SK-N-SH treated with all-trans-retinoic acid at 6 μM for 48 hours (cell line): Measurements from ENCODE around the gene SLC8B1.

Experiments used
- ATAC-seq: fragments of 200-7000 bp; cut with Tn5 transposase; 3 replicates; pipeline ENCODE4 v1.9.1; 2020; ENCODE audit warnings: mild to moderate bottlenecking, moderate library complexity
- CSDC2 ChIP-seq: fragments of 250-450 bp; sonication (Bioruptor Pico); IDR thresholded peaks from 2 replicates; pipeline ENCODE4 v1.5.0; 2020; ENCODE audit warnings: mild to moderate bottlenecking, moderate library complexity
- ESRRG ChIP-seq: fragments of 250-450 bp; sonication (Bioruptor Pico); IDR thresholded peaks from 2 replicates; pipeline ENCODE4 v1.6.1; 2021; ENCODE audit warnings: mild to moderate bottlenecking
- GLIS3 ChIP-seq: fragments of 250-450 bp; sonication (Bioruptor Pico); IDR thresholded peaks from 2 replicates; pipeline ENCODE4 v1.5.0; 2020; ENCODE audit warnings: mild to moderate bottlenecking, moderate library complexity
- OSR1 ChIP-seq: fragments of 250-450 bp; sonication (Bioruptor Pico); IDR thresholded peaks from 2 replicates; pipeline ENCODE4 v1.8.0; 2022; ENCODE audit warnings: moderate library complexity, mild to moderate bottlenecking, inconsistent platforms
- PPARA ChIP-seq: fragments of 250-450 bp; sonication (Bioruptor Pico); IDR thresholded peaks from 2 replicates; pipeline ENCODE4 v1.5.0; 2020; ENCODE audit warnings: mild to moderate bottlenecking, borderline replicate concordance
- TCF4 ChIP-seq: fragments of 250-450 bp; sonication (Bioruptor Pico); IDR thresholded peaks from 2 replicates; pipeline ENCODE4 v1.8.0; 2021; ENCODE audit warnings: mild to moderate bottlenecking, moderate library complexity, borderline replicate concordance
- ZC3H10 ChIP-seq: fragments of 250-450 bp; sonication (Bioruptor Pico); IDR thresholded peaks from 2 replicates; pipeline ENCODE4 v1.5.1; 2021; ENCODE audit warnings: mild to moderate bottlenecking, moderate library complexity
- ZFP3 ChIP-seq: fragments of 250-450 bp; sonication (Bioruptor Pico); IDR thresholded peaks from 2 replicates; pipeline ENCODE4 v1.5.0; 2020; ENCODE audit warnings: mild to moderate bottlenecking, moderate library complexity
- ZNF565 ChIP-seq: fragments of 450-650 bp; formaldehyde crosslinking; conservative IDR thresholded peaks from 2 replicates; pipeline ENCODE4 v1.5.0; 2020; ENCODE audit warnings: low read depth, mild to moderate bottlenecking, moderate library complexity
- ZNF70 ChIP-seq: fragments of 450-650 bp; formaldehyde crosslinking; IDR thresholded peaks from 2 replicates; pipeline ENCODE4 v1.5.0; 2020; ENCODE audit warnings: mild to moderate bottlenecking, moderate library complexity
- TF ChIP-seq, protein P1 (sequence below): fragments of 250-450 bp; sonication (Bioruptor Pico); IDR thresholded peaks from 2 replicates; pipeline ENCODE4 v1.8.0; 2020; ENCODE audit warnings: mild to moderate bottlenecking, moderate library complexity, borderline replicate concordance
- TF ChIP-seq, protein P2 (sequence below): fragments of 250-450 bp; sonication (Bioruptor Pico); IDR thresholded peaks from 2 replicates; pipeline ENCODE4 v1.8.0; 2021; ENCODE audit warnings: low read depth, mild to moderate bottlenecking, moderate library complexity, borderline replicate concordance
- TF ChIP-seq, protein P3 (sequence below): fragments of 250-450 bp; sonication (Bioruptor Pico); IDR thresholded peaks from 2 replicates; pipeline ENCODE4 v1.5.0; 2020; ENCODE audit warnings: mild to moderate bottlenecking, moderate library complexity
- TF ChIP-seq, protein P4 (sequence below): fragments of 250-450 bp; sonication (Bioruptor Pico); IDR thresholded peaks from 2 replicates; pipeline ENCODE4 v1.5.1; 2020; ENCODE audit warnings: low read depth, mild to moderate bottlenecking, moderate library complexity

The SLC8B1 gene

DNA sequence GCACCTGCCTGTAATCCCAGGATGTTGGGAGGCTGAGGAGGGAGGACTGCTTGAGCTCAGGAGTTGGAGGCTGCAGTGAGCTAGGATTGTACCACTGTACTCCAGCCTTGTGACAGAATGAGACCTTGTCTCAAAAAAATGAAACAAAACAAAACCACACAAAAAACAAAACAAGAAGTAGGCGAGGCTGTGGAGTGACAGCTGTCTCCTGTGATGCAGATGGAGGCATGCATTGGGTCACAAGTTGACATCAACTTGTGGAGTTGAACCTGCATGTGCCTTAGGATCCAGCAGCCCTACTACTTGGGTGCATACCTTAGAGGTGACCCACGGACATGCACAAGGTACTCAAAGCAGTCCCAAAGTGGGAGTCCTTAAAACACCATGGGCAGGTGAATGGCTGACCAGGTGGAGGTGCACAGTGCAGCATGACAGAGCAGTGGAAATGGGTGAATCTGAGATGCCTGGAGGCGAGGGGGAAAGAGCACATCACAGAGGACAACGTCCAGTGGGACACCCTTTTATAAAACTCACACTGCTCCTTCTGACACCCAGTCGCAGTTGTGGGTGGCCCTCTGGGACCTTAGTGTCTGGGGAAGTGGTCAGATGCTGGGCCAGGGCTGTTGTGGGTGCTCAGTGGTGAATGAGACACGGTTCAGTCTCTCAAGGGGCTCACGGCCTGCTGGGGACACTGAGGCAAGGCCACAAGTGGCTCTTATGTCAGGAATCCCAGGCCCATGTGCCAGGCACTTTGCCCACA is 36.2 kb upstream of the SLC8B1 start:
- TF ChIP-seq ZNF70 (CRISPR knock-in tag) (no peak), TCF4 (no peak)
- TF ChIP-seq, protein P1, sequence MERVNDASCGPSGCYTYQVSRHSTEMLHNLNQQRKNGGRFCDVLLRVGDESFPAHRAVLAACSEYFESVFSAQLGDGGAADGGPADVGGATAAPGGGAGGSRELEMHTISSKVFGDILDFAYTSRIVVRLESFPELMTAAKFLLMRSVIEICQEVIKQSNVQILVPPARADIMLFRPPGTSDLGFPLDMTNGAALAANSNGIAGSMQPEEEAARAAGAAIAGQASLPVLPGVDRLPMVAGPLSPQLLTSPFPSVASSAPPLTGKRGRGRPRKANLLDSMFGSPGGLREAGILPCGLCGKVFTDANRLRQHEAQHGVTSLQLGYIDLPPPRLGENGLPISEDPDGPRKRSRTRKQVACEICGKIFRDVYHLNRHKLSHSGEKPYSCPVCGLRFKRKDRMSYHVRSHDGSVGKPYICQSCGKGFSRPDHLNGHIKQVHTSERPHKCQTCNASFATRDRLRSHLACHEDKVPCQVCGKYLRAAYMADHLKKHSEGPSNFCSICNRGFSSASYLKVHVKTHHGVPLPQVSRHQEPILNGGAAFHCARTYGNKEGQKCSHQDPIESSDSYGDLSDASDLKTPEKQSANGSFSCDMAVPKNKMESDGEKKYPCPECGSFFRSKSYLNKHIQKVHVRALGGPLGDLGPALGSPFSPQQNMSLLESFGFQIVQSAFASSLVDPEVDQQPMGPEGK, result no peak
- TF ChIP-seq, all 23 proteins: peak for 0
- no peak for ATAC-seq

DNA sequence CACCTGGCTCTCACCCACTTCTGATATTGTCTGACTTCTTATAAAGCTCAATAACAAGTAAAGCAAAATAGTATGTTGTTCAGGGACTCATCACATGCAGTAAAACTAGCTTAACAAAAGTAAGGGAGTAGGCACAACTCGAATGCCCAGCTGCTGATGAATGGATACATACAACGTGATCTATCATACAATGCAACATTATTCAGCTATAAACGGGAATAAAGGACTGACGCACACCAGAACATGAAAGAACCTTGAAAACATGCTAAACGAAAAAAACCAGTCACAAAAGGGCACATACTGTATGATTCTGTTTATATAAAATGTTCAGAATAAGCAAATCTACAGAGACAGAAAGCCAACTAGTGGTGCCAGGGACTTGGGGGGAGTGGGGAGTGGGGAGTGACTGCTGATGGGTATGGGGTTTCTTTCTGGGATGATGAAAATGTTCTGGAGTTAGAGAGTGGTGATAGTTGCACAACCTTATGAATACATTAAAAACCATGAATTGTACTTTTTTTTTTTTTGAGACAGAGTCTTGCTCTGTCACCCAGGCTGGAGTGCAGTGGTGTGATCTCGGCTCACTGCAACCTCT is 34.6 kb upstream of the SLC8B1 start:
- no peak for TF ChIP-seq ESRRG (CRISPR knock-in tag)
- TF ChIP-seq CSDC2 (CRISPR knock-in tag), result no peak
- TF ChIP-seq, protein P2, sequence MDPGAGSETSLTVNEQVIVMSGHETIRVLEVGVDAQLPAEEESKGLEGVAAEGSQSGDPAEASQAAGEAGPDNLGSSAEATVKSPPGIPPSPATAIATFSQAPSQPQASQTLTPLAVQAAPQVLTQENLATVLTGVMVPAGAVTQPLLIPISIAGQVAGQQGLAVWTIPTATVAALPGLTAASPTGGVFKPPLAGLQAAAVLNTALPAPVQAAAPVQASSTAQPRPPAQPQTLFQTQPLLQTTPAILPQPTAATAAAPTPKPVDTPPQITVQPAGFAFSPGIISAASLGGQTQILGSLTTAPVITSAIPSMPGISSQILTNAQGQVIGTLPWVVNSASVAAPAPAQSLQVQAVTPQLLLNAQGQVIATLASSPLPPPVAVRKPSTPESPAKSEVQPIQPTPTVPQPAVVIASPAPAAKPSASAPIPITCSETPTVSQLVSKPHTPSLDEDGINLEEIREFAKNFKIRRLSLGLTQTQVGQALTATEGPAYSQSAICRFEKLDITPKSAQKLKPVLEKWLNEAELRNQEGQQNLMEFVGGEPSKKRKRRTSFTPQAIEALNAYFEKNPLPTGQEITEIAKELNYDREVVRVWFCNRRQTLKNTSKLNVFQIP (CRISPR knock-in tag), result no peak
- TF ChIP-seq ZNF70 (CRISPR knock-in tag), result no peak
- no peak for ATAC-seq

DNA sequence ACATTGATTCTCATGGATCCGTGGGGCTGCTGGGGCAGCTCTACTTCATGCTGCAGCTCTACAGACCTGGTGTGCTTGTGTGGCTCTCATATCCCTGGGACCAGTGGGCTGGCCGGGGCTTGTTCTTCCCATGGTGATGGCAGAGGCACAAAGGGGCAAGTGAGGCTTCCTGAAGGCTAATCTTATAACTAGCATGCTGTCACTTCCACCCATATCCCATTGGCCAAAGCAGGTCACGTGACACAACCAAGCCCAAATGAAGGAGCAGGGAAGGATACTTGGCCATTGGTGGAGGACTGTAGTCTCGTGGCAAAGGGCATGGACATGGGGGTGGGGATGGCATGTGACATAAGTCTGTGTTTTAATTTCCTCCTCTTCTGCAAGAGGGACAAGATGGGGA is 33.4 kb upstream of the SLC8B1 start:
- no peak for TF ChIP-seq PPARA (CRISPR knock-in tag)
- TF ChIP-seq ZNF70 (CRISPR knock-in tag), result no peak
- no peak for TF ChIP-seq TCF4
- TF ChIP-seq ZFP3 (CRISPR knock-in tag), result no peak
- TF ChIP-seq, all 23 proteins: peak for 0
- ATAC-seq, result no peak

DNA sequence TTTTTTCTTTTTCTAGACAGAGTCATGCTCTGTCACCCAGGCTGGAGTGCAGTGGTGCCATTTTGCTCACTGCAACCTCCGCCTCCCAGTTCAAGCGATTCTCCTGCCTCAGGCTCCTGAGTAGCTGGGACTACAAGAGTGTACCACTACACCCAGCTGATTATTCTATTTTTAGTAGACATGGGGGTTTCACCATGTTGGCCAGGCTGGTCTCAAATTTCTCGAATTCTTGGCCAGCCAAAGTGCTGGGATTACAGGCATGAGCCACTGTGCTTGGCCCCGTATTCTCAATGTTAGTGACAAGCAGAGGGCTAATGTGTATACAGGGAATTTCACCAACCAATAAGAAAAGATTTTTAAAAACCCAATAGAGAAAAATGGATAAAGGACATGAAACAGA is 31.9 kb upstream of the SLC8B1 start:
- no peak for ATAC-seq
- TF ChIP-seq ZNF565 (CRISPR knock-in tag) (no peak), ZC3H10 (CRISPR knock-in tag) (no peak), ZFP3 (CRISPR knock-in tag) (no peak), PPARA (CRISPR knock-in tag) (no peak), OSR1 (CRISPR knock-in tag) (no peak), GLIS3 (CRISPR knock-in tag) (no peak), TCF4 (no peak)
- TF ChIP-seq, protein P1, result no peak
- TF ChIP-seq, protein P3, sequence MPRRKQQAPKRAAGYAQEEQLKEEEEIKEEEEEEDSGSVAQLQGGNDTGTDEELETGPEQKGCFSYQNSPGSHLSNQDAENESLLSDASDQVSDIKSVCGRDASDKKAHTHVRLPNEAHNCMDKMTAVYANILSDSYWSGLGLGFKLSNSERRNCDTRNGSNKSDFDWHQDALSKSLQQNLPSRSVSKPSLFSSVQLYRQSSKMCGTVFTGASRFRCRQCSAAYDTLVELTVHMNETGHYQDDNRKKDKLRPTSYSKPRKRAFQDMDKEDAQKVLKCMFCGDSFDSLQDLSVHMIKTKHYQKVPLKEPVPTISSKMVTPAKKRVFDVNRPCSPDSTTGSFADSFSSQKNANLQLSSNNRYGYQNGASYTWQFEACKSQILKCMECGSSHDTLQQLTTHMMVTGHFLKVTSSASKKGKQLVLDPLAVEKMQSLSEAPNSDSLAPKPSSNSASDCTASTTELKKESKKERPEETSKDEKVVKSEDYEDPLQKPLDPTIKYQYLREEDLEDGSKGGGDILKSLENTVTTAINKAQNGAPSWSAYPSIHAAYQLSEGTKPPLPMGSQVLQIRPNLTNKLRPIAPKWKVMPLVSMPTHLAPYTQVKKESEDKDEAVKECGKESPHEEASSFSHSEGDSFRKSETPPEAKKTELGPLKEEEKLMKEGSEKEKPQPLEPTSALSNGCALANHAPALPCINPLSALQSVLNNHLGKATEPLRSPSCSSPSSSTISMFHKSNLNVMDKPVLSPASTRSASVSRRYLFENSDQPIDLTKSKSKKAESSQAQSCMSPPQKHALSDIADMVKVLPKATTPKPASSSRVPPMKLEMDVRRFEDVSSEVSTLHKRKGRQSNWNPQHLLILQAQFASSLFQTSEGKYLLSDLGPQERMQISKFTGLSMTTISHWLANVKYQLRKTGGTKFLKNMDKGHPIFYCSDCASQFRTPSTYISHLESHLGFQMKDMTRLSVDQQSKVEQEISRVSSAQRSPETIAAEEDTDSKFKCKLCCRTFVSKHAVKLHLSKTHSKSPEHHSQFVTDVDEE (CRISPR knock-in tag), result no peak
- TF ChIP-seq, protein P4, sequence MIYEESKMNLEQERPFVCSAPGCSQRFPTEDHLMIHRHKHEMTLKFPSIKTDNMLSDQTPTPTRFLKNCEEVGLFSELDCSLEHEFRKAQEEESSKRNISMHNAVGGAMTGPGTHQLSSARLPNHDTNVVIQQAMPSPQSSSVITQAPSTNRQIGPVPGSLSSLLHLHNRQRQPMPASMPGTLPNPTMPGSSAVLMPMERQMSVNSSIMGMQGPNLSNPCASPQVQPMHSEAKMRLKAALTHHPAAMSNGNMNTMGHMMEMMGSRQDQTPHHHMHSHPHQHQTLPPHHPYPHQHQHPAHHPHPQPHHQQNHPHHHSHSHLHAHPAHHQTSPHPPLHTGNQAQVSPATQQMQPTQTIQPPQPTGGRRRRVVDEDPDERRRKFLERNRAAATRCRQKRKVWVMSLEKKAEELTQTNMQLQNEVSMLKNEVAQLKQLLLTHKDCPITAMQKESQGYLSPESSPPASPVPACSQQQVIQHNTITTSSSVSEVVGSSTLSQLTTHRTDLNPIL (CRISPR knock-in tag), result no peak
- TF ChIP-seq, all 23 proteins: peak for 0
